HG03575 (cell line): ENCODE results near the gene OR2AG1.
"Not testable (repeated sequence)": the region's sequence is repeated elsewhere in the genome, so short reads cannot be mapped to it uniquely, and the experiment has no call there.

Source experiments
- ATAC-seq: cut with Tn5 transposase; IDR thresholded peaks from one replicate; pipeline ENCODE4 v1.9.1; 2021; ENCODE audit not compliant: unreplicated experiment, insufficient number of reproducible peaks, low FRiP score; ENCODE audit errors: extremely low read depth

OR2AG1 gene

DNA sequence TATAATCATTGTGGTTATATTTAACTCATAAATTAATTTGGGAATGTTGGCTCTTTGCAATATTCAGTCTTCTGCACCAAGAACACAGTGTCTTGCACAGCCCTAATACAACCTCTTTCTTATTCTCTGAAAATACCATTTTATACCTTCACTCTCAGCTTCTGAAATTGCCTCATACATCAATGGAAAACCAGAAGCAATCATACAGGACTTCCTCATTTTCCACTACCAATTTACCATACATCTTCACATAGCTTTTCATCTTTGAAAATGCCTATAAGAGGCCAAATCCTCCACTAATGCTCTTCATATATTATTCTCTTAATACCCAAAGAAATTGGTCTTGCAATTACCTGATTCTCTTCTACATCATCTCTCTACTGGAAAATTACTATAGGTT lies 4.3 kb upstream of the OR2AG1 start:
- no peak for ATAC-seq

DNA sequence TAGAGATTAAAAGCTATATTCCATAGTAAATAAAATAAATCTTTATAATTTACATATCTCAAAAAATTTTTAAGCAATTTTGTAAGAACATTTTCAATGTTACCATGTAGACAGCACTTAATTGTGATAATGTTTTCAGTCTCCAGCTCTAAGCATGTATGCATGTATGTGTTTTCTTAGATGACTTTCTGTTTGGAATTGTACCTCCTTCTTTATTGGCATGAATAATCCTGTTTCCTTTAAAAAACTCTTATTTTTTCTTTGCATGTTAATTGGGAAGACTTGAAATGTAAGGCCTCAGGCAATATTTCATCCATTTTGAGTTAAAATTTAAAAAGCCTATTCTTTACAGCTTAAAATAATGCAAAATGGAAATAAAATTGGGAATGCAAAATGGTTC lies 2.0 kb upstream of the OR2AG1 start:
- ATAC-seq, result no peak

DNA sequence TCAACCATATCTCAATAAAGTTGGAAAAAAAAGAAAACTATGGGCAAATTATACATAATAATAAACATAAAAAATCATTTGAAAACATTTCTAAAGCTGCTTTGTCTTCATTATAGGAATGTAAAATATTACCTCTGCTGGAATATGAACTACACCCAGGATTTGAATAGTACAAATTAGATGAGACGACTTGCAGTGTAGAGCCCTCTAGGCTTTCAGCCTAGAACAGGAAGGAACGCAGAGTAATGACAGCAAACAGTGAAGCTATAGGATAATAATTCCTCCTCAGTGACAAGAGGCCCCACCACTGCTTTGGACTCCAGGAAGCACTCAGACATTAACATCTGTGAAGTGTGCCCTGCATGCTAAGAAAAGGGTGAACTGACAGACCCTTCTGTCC lies 7.7 kb downstream of the OR2AG1 start:
- no peak for ATAC-seq

DNA sequence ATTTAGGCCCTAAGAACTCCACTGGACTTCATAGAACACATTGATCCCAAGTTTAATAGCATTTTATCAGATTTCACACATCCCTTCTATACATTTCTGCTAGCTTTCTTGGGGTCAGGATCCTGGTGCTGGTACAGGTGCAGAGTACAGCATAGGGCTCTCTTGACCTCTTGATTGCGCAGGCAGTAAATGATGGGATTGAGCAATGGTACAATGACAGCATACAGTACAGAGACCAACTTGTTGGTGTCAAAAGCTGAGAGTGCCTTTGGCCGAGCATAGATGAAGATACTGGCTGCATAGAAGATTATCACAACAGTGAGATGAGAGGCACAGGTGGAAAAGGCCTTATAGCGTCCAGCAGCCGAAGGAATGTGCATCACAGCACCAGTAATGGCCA lies 11.8 kb downstream of the OR2AG1 start:
- no peak for ATAC-seq

DNA sequence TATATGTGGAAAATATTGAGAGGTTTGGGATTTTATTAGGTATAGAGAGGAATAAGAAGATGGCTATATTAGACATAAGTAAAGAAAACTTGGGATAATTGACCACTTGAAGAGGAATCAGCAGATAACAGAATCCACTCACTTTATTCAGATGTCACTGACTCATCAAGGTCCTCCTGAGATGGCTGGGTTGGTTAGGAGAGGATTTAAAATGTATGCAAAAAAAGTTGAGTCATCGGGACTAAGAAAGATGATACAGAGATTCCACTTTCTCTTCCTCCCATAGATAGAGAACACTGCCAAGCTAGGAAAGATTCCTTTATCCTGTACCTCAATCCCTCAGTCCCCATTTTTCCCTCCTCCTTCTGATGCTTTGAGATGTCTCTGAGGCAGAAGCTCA lies 16.6 kb downstream of the OR2AG1 start, which contains the start of gene OR6A2:
TSS of gene OR6A2 (minus strand) at position 288 of the 400 bp plus-strand sequence. CDS start 3,981 bp downstream, outside the sequence.
- no peak for ATAC-seq

DNA sequence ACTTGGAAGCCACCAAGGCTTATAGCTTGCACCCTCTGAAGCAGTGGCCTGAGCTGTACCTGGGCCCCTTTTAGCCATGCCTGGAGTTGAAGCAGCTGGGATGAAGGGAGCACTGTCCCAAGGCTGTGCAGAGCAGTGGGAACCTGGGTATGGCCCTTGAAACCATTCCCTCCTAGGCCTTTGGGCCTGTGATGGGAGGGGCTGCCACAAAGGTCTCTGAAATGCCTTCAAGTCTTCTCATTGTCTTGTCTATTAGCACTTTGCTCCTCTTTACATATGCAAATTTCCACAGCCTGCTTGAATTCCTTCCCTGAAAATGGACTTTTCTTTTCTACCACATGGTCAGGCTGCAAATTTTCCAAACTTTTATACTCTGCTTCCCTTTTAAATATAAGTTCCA lies 18.3 kb downstream of the OR2AG1 start:
- not testable (repeated sequence) for ATAC-seq

DNA sequence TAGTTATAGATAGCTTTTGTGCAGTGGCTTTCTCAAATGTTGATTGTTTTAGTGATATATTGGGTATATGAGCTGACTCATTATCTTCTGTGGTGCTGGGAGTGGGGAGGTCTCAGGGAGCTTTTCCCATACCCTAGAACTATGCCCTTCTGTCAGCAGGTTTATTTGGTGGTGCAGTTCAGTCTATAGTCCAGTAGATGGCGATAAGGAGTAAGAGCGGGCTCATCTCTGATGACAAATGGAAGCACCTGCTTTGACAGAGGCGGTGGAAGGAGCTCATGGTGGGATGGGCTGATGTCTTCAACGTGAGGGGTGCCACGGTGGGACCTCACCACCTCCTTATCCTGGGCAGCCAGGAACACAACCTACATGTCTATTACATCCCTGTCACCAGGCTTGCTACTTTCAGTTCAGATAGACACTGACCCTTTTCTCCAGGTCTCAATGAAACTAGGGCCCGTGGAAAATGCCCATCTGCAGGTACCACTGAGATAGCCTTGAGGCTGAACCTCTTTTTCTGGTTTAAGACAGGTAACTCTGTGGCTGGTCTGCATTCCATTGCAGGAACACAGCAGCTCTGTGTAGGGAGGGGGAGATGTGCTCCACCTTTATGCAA lies 29.7 kb downstream of the OR2AG1 start:
- ATAC-seq, result peak; percentile 79

DNA sequence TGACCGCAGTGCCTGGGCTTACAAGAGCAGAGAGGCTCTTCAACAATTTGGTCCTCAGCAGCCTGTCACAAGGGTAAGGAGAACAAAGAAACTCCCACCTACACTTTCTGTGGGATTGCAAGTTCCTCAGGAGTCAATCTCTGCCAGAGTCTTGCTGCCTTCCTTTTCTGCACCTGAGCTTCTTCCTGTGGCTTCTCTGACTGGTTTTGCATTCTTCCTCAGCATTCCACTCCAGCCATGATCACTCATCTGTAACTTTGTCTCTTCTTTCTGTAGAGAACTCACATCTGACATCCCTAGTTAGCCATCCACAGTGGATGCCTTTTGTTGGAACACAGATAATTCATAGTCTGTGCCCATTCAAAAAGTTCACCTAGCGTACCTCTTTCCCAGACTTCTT lies 30.8 kb downstream of the OR2AG1 start:
- ATAC-seq, result no peak

DNA sequence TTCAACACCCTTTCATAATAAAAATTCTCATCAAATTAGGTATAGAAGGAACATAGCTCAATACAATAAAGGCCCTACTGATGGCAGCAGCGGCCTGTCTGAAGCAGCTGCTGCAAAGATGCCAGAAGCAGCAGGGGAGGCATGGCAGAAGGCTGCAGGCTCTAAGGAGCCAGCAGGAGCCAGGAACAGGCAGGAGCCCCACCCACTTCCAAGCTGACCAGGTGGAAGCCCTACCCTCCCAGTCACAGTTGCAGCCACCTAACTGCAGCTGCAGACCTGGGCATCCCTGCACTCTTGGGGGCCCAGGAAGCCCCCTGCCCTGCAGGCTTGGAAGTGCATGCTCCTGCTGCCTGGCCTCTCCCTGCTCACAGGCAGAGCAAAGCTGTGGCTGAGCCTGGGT lies 34.9 kb downstream of the OR2AG1 start:
- no peak for ATAC-seq

DNA sequence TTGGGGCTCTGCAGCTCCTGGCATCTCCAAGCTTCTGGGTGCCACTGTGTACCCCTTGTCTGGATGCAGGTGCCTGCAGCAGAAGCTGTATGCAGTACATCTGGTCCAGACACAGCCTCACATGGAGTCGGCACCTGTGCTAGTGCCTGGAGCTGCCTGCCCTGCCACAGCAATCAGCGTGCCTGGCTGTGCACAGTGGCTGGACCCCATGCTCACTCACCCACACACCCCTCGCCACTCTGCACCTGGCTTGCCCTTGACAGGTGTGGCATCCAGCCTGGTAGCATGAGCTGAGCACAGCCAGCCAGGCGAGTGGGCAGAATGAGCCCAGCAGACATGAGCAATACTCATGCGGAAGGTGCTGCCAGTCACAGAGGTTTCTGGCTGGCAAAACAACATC lies 36.1 kb downstream of the OR2AG1 start:
- ATAC-seq, result no peak

DNA sequence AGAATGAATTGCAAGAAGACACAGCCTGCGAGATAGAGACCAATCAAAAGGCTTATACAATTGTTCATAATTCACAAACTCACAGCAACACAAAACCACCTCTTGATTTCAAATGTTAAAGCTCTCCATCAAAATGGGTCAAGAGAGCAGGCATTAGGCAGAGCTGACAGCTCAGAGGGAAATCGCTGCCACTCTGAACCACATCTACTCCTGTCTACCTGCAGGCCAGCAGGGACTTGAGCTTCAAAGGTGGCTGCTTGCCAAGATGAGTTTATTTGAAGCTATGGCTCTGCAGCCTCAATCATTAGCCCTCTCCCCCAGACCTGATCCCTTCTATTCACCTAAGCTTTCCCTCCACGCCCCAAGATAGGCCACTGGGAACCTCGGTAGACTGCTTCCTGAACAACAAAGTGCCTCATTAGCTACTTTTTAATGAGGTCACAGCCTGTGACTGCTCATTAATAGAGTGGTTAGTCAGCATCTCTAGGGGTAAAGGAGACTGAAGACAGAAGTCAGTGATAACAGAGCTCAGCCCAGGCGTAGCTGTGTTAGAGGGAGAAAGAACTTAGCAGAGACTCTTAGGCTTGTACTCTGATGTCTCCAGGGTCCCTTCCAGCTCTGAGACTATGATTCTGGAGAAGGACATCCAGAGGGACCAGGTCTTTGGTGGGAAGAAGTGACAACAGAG lies 41.5 kb downstream of the OR2AG1 start:
- no peak for ATAC-seq

DNA sequence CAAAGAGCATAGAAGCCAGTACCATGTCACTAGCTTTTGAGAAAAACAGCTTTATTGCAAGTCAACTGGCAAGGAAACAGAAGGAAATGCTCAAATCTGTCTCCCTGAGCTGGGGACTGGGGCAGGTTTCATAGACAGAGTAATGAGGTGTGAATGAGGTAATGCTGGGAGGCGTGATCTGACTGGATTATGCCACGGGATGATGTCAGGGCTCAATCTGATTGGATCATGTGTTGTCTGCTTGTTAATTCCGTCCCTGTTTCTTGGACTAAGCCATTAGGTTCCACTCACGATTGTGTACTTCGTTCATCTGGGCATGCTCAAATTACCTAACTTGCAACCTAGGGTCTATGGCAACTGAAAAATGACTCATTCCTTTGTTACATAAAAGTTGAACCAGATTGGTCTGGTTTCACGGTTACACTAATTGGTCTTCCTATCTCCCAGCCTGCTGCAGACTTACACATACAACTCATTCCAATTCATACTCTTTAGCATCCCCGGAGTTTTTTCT lies 42.5 kb downstream of the OR2AG1 start:
- no peak for ATAC-seq

DNA sequence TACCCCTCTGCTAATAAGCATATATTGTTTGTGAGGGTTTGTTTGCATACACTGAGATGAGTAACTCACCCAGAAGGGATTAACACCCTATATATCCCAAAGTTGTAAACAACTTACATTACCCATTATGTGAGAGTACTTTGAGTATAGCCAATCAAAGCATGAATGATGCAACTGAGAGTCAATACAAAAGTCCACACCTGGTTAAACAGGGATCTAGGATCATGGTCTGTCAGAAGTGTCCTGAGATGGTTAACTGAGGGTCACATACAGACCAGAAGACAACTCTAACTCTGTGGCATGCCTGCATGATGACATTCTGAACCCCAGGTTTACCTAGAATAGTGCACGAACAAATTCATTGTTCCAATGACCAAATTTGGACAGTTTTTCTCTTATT lies 45.3 kb downstream of the OR2AG1 start:
- ATAC-seq, result no peak

DNA sequence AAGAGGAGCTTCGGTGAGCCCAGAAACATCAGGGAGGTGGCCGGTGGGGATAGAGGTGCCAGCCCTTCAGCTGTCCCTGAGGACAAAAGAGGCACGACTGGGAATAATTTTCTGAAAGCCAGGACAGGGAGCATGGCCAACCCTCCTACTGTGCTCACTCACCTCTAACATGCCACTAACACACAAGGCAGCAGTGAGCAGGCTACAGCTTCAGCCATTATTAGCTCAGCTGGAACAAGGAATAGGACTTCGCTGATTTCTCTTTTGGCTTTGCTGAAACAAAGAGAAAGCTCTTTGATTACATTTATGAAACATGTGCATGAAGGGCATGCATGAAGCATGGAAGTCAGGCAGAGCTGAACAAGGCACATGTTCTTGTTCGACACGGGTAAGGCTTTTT lies 50.5 kb downstream of the OR2AG1 start:
- ATAC-seq, result no peak

DNA sequence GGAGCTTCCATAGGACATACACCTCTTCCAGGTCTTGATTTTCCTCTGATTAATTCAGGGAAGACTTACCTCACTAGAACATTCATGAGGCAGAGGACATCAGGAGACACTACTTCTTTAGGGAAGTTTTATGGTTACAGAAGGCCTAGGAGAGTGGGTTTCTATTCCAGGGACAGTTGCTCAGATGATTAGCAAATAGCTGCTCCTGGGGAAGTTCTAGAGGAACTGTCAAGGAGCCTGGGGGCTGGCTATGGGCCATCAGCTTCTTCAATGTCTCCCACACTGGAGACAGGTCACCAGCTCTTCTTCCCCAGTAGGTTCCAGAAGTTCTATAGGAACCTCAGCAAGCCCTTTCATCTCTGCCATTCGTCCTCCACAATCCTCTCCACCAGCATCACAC lies 51.2 kb downstream of the OR2AG1 start:
- no peak for ATAC-seq
